NCI-H128 (cell line): Measurements from ENCODE around the gene AUTS2.

Source experiments
- DNase-seq: peaks from one replicate; lab custom pipeline; 2025; ENCODE audit not compliant: unreplicated experiment; lab: John Stamatoyannopoulos, UW

AUTS2 gene

GRCh38 chr7:69684369-69685292 is 86.4 kb downstream of the AUTS2 start:
- DNase-seq, result no peak

- DNase-seq, result no peak
Observed at GRCh38 chr7:69685293-69685631, 87.0 kb downstream of the AUTS2 start.

GRCh38 chr7:69686366-69686765 is 88.1 kb downstream of the AUTS2 start:
- DNase-seq, result no peak

GRCh38 chr7:69687739-69688433 is 89.6 kb downstream of the AUTS2 start:
- no peak for DNase-seq

GRCh38 chr7:69690329-69690728 is 92.1 kb downstream of the AUTS2 start:
- DNase-seq, result no peak

- no peak for DNase-seq
Observed at GRCh38 chr7:69691327-69691726, 93.1 kb downstream of the AUTS2 start.

GRCh38 chr7:69691734-69692133 is 93.5 kb downstream of the AUTS2 start:
- no peak for DNase-seq

GRCh38 chr7:69692611-69693010 is 94.3 kb downstream of the AUTS2 start:
- DNase-seq, result no peak

GRCh38 chr7:69693042-69693441 is 94.8 kb downstream of the AUTS2 start:
- DNase-seq, result no peak

- no peak for DNase-seq
Observed at GRCh38 chr7:69696054-69696591, 97.8 kb downstream of the AUTS2 start.

GRCh38 chr7:69696686-69697685 is 98.7 kb downstream of the AUTS2 start:
- no peak for DNase-seq

GRCh38 chr7:69698109-69698825 is 100.0 kb downstream of the AUTS2 start:
- no peak for DNase-seq

- no peak for DNase-seq
Observed at GRCh38 chr7:69699931-69700330, 101.7 kb downstream of the AUTS2 start.

- DNase-seq, result no peak
Observed at GRCh38 chr7:69700331-69700730, 102.1 kb downstream of the AUTS2 start.

GRCh38 chr7:69701288-69701687 is 103.0 kb downstream of the AUTS2 start:
- DNase-seq, result no peak

- DNase-seq, result no peak
Observed at GRCh38 chr7:69702357-69702756, 104.1 kb downstream of the AUTS2 start.

- DNase-seq, result no peak
Observed at GRCh38 chr7:69703099-69703498, 104.8 kb downstream of the AUTS2 start.

- no peak for DNase-seq
Observed at GRCh38 chr7:69706070-69706469, 107.8 kb downstream of the AUTS2 start.

- DNase-seq, result no peak
Observed at GRCh38 chr7:69708857-69709256, 110.6 kb downstream of the AUTS2 start.

- no peak for DNase-seq
Observed at GRCh38 chr7:69710768-69711438, 112.6 kb downstream of the AUTS2 start.
